GM21576 (cell line): Measurements from ENCODE around the gene RREB1.

ENCODE experiments used
- ATAC-seq: cut with Tn5 transposase; IDR thresholded peaks from one replicate; pipeline ENCODE4 v1.9.1; 2021; ENCODE audit warnings: mild to moderate bottlenecking, moderate library complexity; ENCODE audit not compliant: unreplicated experiment

RREB1 gene

DNA sequence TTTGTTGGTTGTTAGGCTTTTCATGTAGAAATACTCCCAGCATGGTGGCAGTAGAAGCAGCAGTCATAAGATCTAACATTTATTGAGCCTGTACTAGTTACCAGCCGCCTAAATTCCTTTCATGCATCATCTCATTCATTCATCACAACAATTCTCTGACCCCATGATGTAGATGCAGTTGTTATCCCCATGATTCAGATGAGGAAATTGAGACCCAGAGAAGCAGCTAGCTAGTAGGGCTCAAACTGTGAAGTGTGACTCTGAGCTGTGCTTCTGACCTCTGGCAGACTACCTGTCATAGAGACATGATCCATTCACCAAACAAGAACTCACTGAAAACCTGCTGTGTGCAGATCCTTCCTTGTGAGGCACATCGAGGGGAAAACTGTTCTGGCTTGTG lies 16.9 kb downstream of the RREB1 start:
- ATAC-seq = no peak

- ATAC-seq = no peak
These were observed 17.5 kb downstream of the RREB1 start for GRCh38 chr6:7125290-7125689.

- no peak for ATAC-seq
These were observed 19.0 kb downstream of the RREB1 start for GRCh38 chr6:7126754-7127153.

GRCh38 chr6:7127680-7128079 lies 19.9 kb downstream of the RREB1 start:
- no peak for ATAC-seq

- no peak for ATAC-seq
These were observed 21.6 kb downstream of the RREB1 start for GRCh38 chr6:7129360-7129759.

DNA sequence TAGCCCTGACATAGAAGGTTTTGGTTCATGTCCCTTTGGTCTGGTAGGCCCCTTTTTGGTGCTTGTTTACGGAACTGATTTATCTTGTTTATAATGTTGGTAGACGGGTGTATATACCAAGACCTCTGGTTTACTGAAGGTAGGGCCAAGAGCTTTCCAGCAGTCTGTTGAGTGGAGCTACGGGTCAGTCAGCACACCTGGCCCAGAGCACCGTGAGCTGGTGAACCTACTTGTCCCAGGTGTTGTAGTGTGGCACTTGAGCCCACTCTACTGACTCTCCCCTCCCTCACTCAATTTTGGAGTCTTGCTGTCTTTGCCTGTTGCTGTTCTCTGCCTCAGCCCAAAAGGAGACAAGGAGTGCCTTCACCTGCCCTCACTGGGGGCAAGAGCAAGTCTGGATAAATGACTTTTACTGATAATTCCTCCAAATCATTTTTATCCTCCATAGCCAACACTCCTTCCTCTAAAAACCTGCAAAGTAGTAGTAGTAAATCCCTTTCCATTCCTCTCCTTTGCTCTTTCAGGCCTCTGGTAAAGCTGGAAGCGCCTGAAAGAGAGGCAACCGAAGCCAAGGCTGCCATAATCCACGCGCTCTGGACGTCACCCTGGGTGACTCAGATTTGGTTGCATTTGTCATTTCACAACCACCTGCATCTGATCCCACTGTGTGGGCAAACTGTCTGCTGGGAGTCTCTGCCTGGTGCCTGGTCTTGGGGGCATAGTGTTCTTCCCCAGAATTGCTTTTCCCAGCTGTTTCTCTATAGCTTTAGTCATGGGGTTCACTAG lies 22.2 kb downstream of the RREB1 start:
- no peak for ATAC-seq

- ATAC-seq = no peak
These were observed 23.6 kb downstream of the RREB1 start for GRCh38 chr6:7131390-7131789.

- no peak for ATAC-seq
These were observed 24.8 kb downstream of the RREB1 start for GRCh38 chr6:7132398-7133035.

- no peak for ATAC-seq
These were observed 27.4 kb downstream of the RREB1 start for GRCh38 chr6:7134999-7135745.

GRCh38 chr6:7135755-7136154 lies 28.0 kb downstream of the RREB1 start:
- no peak for ATAC-seq

GRCh38 chr6:7136859-7137334 lies 29.1 kb downstream of the RREB1 start:
- peak; percentile 31 for ATAC-seq

- ATAC-seq = peak; percentile 47
These were observed 29.7 kb downstream of the RREB1 start for GRCh38 chr6:7137335-7138045.

DNA sequence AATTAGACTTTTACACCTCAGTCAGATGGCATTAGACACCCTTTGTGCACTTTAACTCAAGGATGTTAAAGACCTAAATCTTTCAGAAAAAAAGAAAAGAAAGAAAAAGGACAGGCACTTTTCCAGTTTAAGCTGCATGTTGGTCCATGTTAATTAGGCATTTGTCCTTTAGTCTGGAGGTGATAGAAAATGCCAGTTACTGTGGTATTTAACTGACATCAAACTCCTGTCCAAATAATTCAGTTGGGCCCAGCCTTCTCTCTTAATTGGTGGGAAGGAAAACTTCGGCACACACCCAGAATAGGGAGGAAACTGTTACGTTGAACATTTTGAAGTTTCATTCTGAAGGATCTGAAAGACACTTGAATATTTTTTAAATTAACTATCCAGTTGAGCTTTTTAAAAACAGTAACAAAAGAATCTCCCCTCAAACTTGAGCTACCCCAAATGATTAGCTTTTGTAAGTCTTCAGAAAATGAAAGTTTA lies 30.3 kb downstream of the RREB1 start:
- ATAC-seq = no peak

- no peak for ATAC-seq
These were observed 31.2 kb downstream of the RREB1 start for GRCh38 chr6:7138921-7139358.

DNA sequence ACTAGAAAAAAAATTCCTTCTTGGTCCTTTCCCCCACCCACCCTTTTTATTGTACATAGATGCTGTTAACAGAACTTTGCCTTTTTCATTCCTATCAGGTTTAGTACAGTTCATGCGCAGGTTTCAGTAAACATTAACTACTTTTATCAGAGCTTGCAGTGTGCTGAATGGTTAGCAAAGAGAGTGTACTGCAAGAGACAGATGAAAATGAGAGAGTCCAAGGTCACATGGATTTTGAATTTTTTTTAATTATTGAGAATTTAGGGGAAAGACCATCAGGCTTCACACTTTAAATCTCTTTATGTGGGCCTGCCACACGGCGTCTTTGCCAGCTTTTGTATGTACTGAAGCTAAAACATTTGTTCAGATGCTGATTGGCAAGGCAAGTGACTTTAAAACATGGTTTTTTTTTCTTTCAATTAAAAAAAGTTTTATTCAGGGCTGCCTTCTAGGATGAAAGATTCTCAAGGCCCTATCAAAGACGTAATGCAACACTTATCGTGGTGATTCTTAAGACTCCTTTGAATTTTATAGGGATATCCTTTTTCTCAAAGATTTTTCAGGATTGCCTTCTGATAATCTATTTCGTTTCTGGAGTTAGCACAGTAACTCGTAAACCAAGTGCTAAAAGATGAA lies 32.2 kb downstream of the RREB1 start:
- no peak for ATAC-seq

DNA sequence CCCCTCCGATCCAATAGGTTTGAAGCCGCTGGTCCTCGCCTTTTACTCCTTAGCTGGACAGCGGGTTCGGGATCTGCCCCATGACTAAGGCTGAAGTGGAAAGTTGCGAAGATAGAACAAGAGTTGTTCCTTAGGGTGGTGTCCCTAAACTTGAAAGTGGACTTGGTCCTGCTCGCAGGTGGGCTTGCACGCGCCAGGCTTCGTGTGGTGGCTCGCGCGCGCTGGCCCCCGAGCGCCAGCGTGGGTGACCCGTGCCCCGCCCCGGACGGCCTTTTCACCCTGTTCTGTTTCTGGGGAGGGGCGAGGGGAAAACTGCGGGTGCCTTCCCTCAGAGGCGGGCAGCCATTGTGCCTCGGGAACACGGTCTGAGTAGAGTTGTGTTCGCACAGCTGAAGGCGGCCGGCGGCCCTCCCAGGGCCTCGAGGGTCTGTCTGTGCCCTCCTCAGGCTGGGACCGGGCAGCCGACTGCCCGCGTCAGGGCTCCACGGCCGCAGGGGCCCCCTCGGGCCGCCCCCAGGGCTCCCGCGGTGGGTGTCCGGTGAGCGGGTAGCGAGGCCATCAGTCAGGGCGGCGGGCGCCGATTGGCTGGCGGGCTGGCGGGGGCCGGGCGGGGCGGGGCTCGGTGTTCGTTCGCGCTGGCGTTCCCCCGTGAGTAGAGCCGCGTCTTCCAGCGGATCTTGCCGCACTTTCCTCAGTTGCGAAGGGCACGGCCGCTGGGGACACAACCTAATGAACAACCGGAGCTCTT lies 33.0 kb downstream of the RREB1 start:
- peak; percentile 48 for ATAC-seq

GRCh38 chr6:7142228-7142801 lies 34.6 kb downstream of the RREB1 start:
- ATAC-seq = no peak

- no peak for ATAC-seq
These were observed 35.2 kb downstream of the RREB1 start for GRCh38 chr6:7142918-7143475.

GRCh38 chr6:7143476-7143974 lies 35.8 kb downstream of the RREB1 start:
- no peak for ATAC-seq
